ENCODE data around the gene GRK4. TPM values are rescaled to one million over a fixed set of nuclear protein-coding genes. Genes with fewer than 3 reads are reported as not detected.

GRK4 gene
- total and polyA plus RNA-seq, 4 donors = 1.0 to 2.2 (median 1.8) TPM

- H3K4me1 ChIP-seq (ENCODE audit: control insufficient read depth in 4 of 4, insufficient read depth in 4 of 4, low read length in 3 of 4) = peaks cover 9 to 29% (median 20%) of the 10 kb centered on the region in 4 donors
- no peak for DNase-seq (ENCODE audit: low spot score)
- no peak for TF ChIP-seq RAD21 (IDR thresholded peaks at IDR 0.05)
- no peak for TF ChIP-seq CTCF (IDR thresholded peaks at IDR 0.05; ENCODE audit: low read depth, low read length, missing input control)
- no peak for TF ChIP-seq HNF4A (conservative IDR thresholded peaks at IDR 0.05)
- no peak for TF ChIP-seq ZBTB33 (IDR thresholded peaks at IDR 0.05)
- no peak for TF ChIP-seq ATF3 (IDR thresholded peaks at IDR 0.05)
- no peak for TF ChIP-seq RXRA (IDR thresholded peaks at IDR 0.05)
- TF ChIP-seq EGR1 (IDR thresholded peaks at IDR 0.05; ENCODE audit: low read depth in 2 of 2) = no peak
- no peak for TF ChIP-seq YY1 (IDR thresholded peaks at IDR 0.05)
- TF ChIP-seq HNF4G (IDR thresholded peaks at IDR 0.05) = no peak
- TF ChIP-seq GABPA (IDR thresholded peaks at IDR 0.05 in 1 of 2, conservative IDR thresholded peaks at IDR 0.05 in 1 of 2) = no peak
- TF ChIP-seq MAX (IDR thresholded peaks at IDR 0.05) = no peak
- TF ChIP-seq FOXA1 (IDR thresholded peaks at IDR 0.05) = no peak
- TF ChIP-seq JUND (IDR thresholded peaks at IDR 0.05) = no peak
- TF ChIP-seq SP1 (IDR thresholded peaks at IDR 0.05) = no peak
- TF ChIP-seq FOXA2 (IDR thresholded peaks at IDR 0.05) = no peak
- TF ChIP-seq TAF1 (conservative IDR thresholded peaks at IDR 0.05) = no peak
- TF ChIP-seq NR2F2 (IDR thresholded peaks at IDR 0.05) = no peak
- TF ChIP-seq REST (IDR thresholded peaks at IDR 0.05) = no peak
Observed at GRCh38 chr4:2935762-2936743, 27.3 kb upstream of the GRK4 start.

More at GRCh38 chr4:2935762-2936743, 27.3 kb upstream of the GRK4 start:
- WGBS = 81% methylated on average over 20 of the region's 20 CpGs
- no peaks in the 10 kb centered on the region for H3K27me3 ChIP-seq (ENCODE audit: control insufficient read depth in 4 of 4, insufficient read depth in 4 of 4, low read length in 3 of 4)
- H3K9ac ChIP-seq (ENCODE audit: low read depth in 1 of 2, low read length in 2 of 2) = no peak overlapping the region
- peak overlapping the region in 1 of 2 donors; percentile 64 for H3K27ac ChIP-seq (ENCODE audit: low read depth in 1 of 2, low read length in 2 of 2)
- peaks cover 14 to 32% (median 18%) of the 10 kb centered on the region in 4 donors for H3K36me3 ChIP-seq (ENCODE audit: control insufficient read depth in 4 of 4, insufficient read depth in 3 of 4, low read depth in 1 of 4, low read length in 3 of 4)
- H3K4me3 ChIP-seq (ENCODE audit: low read depth in 1 of 3, low read length in 3 of 3) = peak overlapping the region; percentile 87 to 91 (median 87)
- no peaks in the 10 kb centered on the region for H3K9me3 ChIP-seq (ENCODE audit: control insufficient read depth in 4 of 4, low read length in 3 of 4)

All from liver (tissue), 9 donors.